HepG2 (cell line): ENCODE measurements around the gene CC2D1B. TPM values are rescaled to one million over a fixed set of nuclear protein-coding genes. Genes with fewer than 3 reads are reported as not detected.
A peak's percentile ranks its signal among the peaks of the same experiment; 100 is the strongest.

Source experiments
- EP300 ChIP-seq, 3 experiments: sonication (generic) in 1 of 3; formaldehyde crosslinking in 1 of 3; IDR thresholded peaks; 2 replicates each; pipeline versions ENCODE4 v1.5.1 to v1.6.1; 2011 to 2020; ENCODE audit warnings: low read depth in 2 of 3, low read length in 2 of 3, borderline replicate concordance in 1 of 3, improper control_type of control experiment in 1 of 3, mild to moderate bottlenecking in 1 of 3, missing genetic modification reagents in 1 of 3, moderate library complexity in 1 of 3
- HMG20B ChIP-seq: conservative IDR thresholded peaks from 2 replicates; pipeline ENCODE4 v1.6.1; 2016; ENCODE audit warnings: missing genetic modification reagents, missing compliant biosample characterization
- HNRNPLL ChIP-seq: fragments of 200-400 bp; formaldehyde crosslinking; IDR thresholded peaks from 2 replicates; pipeline ENCODE4 v1.6.1; 2017; ENCODE audit warnings: mild to moderate bottlenecking, low read depth, low read length; ENCODE audit not compliant: poor library complexity, severe bottlenecking
- IKZF1 ChIP-seq: fragments of 450-650 bp; IDR thresholded peaks from 2 replicates; pipeline ENCODE4 v1.7.1; 2016
- IRF2 ChIP-seq: IDR thresholded peaks from 2 replicates; pipeline ENCODE4 v1.6.1; 2018; ENCODE audit warnings: missing genetic modification reagents, missing compliant biosample characterization
- KDM2A ChIP-seq: sonication (generic); formaldehyde crosslinking; IDR thresholded peaks from 2 replicates; pipeline ENCODE4 v1.4.0; 2020; ENCODE audit warnings: low read depth, missing genetic modification reagents, borderline replicate concordance
- NAIF1 ChIP-seq: sonication (generic); formaldehyde crosslinking; IDR thresholded peaks from 2 replicates; pipeline ENCODE4 v1.5.0; 2020; ENCODE audit warnings: mild to moderate bottlenecking, missing genetic modification reagents, borderline replicate concordance
- NFKB2 ChIP-seq: sonication (generic); formaldehyde crosslinking; IDR thresholded peaks from 2 replicates; pipeline ENCODE4 v1.4.0; 2020; ENCODE audit warnings: missing genetic modification reagents, borderline replicate concordance
- RORA ChIP-seq: sonication (generic); formaldehyde crosslinking; IDR thresholded peaks from 2 replicates; pipeline ENCODE4 v1.5.0; 2020; ENCODE audit warnings: mild to moderate bottlenecking, missing genetic modification reagents, moderate library complexity
- TFE3 ChIP-seq: IDR thresholded peaks from 2 replicates; pipeline ENCODE4 v1.6.1; 2016
- THAP11 ChIP-seq: IDR thresholded peaks from 2 replicates; pipeline ENCODE4 v1.6.1; 2016; ENCODE audit warnings: missing biosample characterization, missing genetic modification reagents
- U2AF2 ChIP-seq: fragments of 200-400 bp; formaldehyde crosslinking; IDR thresholded peaks from 2 replicates; pipeline ENCODE4 v1.6.1; 2017; ENCODE audit warnings: low read depth, mild to moderate bottlenecking, low read length
- ZBTB3 ChIP-seq: sonication (generic); formaldehyde crosslinking; IDR thresholded peaks from 2 replicates; pipeline ENCODE4 v1.4.0; 2020; ENCODE audit warnings: low read depth, mild to moderate bottlenecking, moderate library complexity, missing genetic modification reagents, borderline replicate concordance
- ZNF451 ChIP-seq: sonication (generic); formaldehyde crosslinking; IDR thresholded peaks from 2 replicates; pipeline ENCODE4 v1.5.0; 2020; ENCODE audit warnings: mild to moderate bottlenecking, missing genetic modification reagents
- polyA plus RNA-seq, 8 experiments: library from polyadenylated mRNA; depleted of rRNA in 3 of 8; stranded (reverse) in 7 of 8; unstranded in 1 of 8; fragments of >200 nt; fragmentation: Illumina TruSeq in 4 of 8; extraction: Trizol in 4 of 8; gene quantifications; 2 replicates each; pipeline versions ENCODE4 v1.2.1 to v1.2.3, GENCODE V29; 2011 to 2016; ENCODE audit warnings: low read depth in 4 of 8, missing spikeins in 1 of 8, mixed read lengths in 1 of 8; ENCODE audit not compliant: insufficient read depth in 1 of 8
- total RNA-seq, 5 experiments: library from RNA; depleted of rRNA; stranded (reverse); fragments of >200 nt; fragmentation: Illumina TruSeq; extraction: Trizol; gene quantifications; 2 replicates each; pipeline ENCODE4 v1.2.3, GENCODE V29; 2016; ENCODE audit warnings: low read depth in 1 of 5
- TF ChIP-seq, protein P1 (sequence below): IDR thresholded peaks from 2 replicates; pipeline ENCODE4 v1.4.0; 2020; ENCODE audit warnings: mild to moderate bottlenecking, missing genetic modification reagents
- TF ChIP-seq, protein P2 (sequence below): sonication (generic); formaldehyde crosslinking; IDR thresholded peaks from 2 replicates; pipeline ENCODE4 v1.4.0; 2020; ENCODE audit warnings: mild to moderate bottlenecking, missing genetic modification reagents
- TF ChIP-seq, protein P3 (sequence below): sonication (generic); formaldehyde crosslinking; IDR thresholded peaks from 2 replicates; pipeline ENCODE4 v1.5.1; 2020; ENCODE audit warnings: missing genetic modification reagents, mild to moderate bottlenecking, borderline replicate concordance

The CC2D1B gene
- total and polyA plus RNA-seq, 2 of the 13 experiments (the other 11 are each of a cell fraction or from before 2014, with no cell fraction given), result 7.2 to 19.2 TPM

DNA sequence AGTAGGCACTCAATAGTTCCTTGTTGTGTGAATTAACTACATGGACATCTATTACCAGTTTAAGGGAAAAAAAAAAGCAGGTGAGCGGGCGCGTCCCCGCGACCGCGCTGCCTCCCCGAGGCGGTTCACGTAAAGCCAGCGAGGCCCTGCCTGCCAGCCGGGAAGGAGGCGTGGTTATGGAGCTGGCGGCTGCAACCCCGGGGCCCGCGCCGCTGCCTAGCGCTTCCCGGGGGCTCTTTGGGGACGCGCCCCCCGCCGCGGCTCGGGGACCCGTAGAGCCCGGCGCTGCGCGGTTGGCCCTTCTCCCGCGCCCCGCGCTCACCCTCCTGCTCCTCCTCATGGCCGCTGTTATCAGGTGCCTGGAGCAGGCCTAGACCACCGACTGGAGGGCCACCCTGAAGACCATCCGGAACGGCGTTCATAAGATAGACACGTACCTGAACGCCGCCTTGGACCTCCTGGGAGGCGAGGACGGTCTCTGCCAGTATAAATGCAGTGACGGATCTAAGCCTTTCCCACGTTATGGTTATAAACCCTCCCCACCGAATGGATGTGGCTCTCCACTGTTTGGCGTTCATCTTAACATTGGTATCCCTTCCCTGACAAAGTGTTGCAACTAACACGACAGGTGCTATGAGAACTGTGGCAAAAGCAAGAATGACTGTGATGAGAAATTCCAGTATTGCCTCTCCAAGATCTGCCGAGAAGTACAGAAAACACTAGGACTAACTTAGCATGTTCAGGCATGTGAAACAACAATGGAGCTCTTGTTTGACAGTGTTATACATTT, 2.6 kb upstream of the CC2D1B start (continued):
- TF ChIP-seq, protein P1, sequence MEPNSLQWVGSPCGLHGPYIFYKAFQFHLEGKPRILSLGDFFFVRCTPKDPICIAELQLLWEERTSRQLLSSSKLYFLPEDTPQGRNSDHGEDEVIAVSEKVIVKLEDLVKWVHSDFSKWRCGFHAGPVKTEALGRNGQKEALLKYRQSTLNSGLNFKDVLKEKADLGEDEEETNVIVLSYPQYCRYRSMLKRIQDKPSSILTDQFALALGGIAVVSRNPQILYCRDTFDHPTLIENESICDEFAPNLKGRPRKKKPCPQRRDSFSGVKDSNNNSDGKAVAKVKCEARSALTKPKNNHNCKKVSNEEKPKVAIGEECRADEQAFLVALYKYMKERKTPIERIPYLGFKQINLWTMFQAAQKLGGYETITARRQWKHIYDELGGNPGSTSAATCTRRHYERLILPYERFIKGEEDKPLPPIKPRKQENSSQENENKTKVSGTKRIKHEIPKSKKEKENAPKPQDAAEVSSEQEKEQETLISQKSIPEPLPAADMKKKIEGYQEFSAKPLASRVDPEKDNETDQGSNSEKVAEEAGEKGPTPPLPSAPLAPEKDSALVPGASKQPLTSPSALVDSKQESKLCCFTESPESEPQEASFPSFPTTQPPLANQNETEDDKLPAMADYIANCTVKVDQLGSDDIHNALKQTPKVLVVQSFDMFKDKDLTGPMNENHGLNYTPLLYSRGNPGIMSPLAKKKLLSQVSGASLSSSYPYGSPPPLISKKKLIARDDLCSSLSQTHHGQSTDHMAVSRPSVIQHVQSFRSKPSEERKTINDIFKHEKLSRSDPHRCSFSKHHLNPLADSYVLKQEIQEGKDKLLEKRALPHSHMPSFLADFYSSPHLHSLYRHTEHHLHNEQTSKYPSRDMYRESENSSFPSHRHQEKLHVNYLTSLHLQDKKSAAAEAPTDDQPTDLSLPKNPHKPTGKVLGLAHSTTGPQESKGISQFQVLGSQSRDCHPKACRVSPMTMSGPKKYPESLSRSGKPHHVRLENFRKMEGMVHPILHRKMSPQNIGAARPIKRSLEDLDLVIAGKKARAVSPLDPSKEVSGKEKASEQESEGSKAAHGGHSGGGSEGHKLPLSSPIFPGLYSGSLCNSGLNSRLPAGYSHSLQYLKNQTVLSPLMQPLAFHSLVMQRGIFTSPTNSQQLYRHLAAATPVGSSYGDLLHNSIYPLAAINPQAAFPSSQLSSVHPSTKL (CRISPR knock-in tag), result peak; percentile 21; the same call in 1 of the 2 replicates
- TF ChIP-seq, protein P2, sequence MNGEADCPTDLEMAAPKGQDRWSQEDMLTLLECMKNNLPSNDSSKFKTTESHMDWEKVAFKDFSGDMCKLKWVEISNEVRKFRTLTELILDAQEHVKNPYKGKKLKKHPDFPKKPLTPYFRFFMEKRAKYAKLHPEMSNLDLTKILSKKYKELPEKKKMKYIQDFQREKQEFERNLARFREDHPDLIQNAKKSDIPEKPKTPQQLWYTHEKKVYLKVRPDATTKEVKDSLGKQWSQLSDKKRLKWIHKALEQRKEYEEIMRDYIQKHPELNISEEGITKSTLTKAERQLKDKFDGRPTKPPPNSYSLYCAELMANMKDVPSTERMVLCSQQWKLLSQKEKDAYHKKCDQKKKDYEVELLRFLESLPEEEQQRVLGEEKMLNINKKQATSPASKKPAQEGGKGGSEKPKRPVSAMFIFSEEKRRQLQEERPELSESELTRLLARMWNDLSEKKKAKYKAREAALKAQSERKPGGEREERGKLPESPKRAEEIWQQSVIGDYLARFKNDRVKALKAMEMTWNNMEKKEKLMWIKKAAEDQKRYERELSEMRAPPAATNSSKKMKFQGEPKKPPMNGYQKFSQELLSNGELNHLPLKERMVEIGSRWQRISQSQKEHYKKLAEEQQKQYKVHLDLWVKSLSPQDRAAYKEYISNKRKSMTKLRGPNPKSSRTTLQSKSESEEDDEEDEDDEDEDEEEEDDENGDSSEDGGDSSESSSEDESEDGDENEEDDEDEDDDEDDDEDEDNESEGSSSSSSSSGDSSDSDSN (CRISPR knock-in tag), result peak; percentile 60; the same call in 1 of the 2 replicates
- TF ChIP-seq, protein P3, sequence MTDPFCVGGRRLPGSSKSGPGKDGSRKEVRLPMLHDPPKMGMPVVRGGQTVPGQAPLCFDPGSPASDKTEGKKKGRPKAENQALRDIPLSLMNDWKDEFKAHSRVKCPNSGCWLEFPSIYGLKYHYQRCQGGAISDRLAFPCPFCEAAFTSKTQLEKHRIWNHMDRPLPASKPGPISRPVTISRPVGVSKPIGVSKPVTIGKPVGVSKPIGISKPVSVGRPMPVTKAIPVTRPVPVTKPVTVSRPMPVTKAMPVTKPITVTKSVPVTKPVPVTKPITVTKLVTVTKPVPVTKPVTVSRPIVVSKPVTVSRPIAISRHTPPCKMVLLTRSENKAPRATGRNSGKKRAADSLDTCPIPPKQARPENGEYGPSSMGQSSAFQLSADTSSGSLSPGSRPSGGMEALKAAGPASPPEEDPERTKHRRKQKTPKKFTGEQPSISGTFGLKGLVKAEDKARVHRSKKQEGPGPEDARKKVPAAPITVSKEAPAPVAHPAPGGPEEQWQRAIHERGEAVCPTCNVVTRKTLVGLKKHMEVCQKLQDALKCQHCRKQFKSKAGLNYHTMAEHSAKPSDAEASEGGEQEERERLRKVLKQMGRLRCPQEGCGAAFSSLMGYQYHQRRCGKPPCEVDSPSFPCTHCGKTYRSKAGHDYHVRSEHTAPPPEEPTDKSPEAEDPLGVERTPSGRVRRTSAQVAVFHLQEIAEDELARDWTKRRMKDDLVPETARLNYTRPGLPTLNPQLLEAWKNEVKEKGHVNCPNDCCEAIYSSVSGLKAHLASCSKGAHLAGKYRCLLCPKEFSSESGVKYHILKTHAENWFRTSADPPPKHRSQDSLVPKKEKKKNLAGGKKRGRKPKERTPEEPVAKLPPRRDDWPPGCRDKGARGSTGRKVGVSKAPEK (CRISPR knock-in tag), result 0 out of 2 replicates have a peak, but pooled peaks have one; percentile 47
- TF ChIP-seq HMG20B (CRISPR knock-in tag) (no peak), EP300 (IDR thresholded peaks at IDR 0.05; ENCODE audit: low read depth in 2 of 2, low read length in 2 of 2) (no peak), EP300 (CRISPR knock-in tag; IDR thresholded peaks at IDR 0.05; ENCODE audit: borderline replicate concordance) (no peak), ZBTB3 (CRISPR knock-in tag) (no peak), RORA (CRISPR knock-in tag) (no peak), HNRNPLL (peak; percentile 52), NFKB2 (CRISPR knock-in tag) (peak; percentile 43; the same call in 1 of the 2 replicates), IKZF1 (no peak), NAIF1 (CRISPR knock-in tag) (peak; percentile 18; the same call in 1 of the 2 replicates), TFE3 (CRISPR knock-in tag) (no peak), ZNF451 (CRISPR knock-in tag) (0 out of 2 replicates have a peak, but pooled peaks have one; percentile 45), U2AF2 (no peak), KDM2A (CRISPR knock-in tag) (peak; percentile 58; the same call in 1 of the 2 replicates), THAP11 (0 out of 2 replicates have a peak, but pooled peaks have one; percentile 3), IRF2 (CRISPR knock-in tag) (peak; percentile 41; the same call in 1 of the 2 replicates)
